ENCODE results near the gene SGMS1.

GRCh38 chr10:50552308-50552707 lies 71.4 kb downstream of the SGMS1 start:
- TF ChIP-seq NFIC (IDR thresholded peaks at IDR 0.05; ENCODE audit: borderline replicate concordance), result no peak
- no peak for TF ChIP-seq POLR2AphosphoS5 (IDR thresholded peaks at IDR 0.05; ENCODE audit: low read depth, low read length)
- no peak for TF ChIP-seq CTCF (IDR thresholded peaks at IDR 0.05)
